ENCODE data around the gene ANP32A.

- TF ChIP-seq, protein P1, sequence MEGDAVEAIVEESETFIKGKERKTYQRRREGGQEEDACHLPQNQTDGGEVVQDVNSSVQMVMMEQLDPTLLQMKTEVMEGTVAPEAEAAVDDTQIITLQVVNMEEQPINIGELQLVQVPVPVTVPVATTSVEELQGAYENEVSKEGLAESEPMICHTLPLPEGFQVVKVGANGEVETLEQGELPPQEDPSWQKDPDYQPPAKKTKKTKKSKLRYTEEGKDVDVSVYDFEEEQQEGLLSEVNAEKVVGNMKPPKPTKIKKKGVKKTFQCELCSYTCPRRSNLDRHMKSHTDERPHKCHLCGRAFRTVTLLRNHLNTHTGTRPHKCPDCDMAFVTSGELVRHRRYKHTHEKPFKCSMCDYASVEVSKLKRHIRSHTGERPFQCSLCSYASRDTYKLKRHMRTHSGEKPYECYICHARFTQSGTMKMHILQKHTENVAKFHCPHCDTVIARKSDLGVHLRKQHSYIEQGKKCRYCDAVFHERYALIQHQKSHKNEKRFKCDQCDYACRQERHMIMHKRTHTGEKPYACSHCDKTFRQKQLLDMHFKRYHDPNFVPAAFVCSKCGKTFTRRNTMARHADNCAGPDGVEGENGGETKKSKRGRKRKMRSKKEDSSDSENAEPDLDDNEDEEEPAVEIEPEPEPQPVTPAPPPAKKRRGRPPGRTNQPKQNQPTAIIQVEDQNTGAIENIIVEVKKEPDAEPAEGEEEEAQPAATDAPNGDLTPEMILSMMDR (optimal IDR thresholded peaks at IDR 0.05 in 1 of 3, IDR thresholded peaks at IDR 0.05 in 1 of 3, conservative IDR thresholded peaks at IDR 0.05 in 1 of 3; ENCODE audit: extremely low read depth in 1 of 3, insufficient read depth in 2 of 3, low read length in 3 of 3): no peak
- no peak for TF ChIP-seq EZH2 (IDR thresholded peaks at IDR 0.05; ENCODE audit: low read length)
These were observed 9.6 kb upstream of the ANP32A start for GRCh38 chr15:68830141-68830785.
